MG63 (cell line): Measurements from ENCODE around the gene ALDH3A2. TPM values are rescaled to one million over a fixed set of nuclear protein-coding genes. Genes with fewer than 3 reads are reported as not detected.
A peak's percentile ranks its signal among the peaks of the same experiment; 100 is the strongest.

Experiments used
- DNase-seq: peaks from one replicate; pipeline ENCODE4 v3.0.0-alpha.2; 2020
- H3K27me3 ChIP-seq: fragments of 250-450 bp; sonication (Bioruptor Pico); 2 replicates; pipeline ENCODE4 v1.5.1; 2020; ENCODE audit warnings: mild to moderate bottlenecking, moderate library complexity
- H3K36me3 ChIP-seq: fragments of 250-450 bp; sonication (Bioruptor Pico); 2 replicates; pipeline ENCODE4 v1.5.1; 2020; ENCODE audit warnings: mild to moderate bottlenecking, moderate library complexity
- H3K4me3 ChIP-seq: fragments of 250-450 bp; sonication (Bioruptor Pico); 2 replicates; pipeline ENCODE4 v1.5.1; 2020; ENCODE audit warnings: mild to moderate bottlenecking, moderate library complexity
- H3K9me3 ChIP-seq: fragments of 250-450 bp; sonication (Bioruptor Pico); 2 replicates; pipeline ENCODE4 v1.5.1; 2020; ENCODE audit warnings: mild to moderate bottlenecking, moderate library complexity
- total RNA-seq: library from RNA; depleted of rRNA; stranded (reverse); fragments of >200 nt; shearing (Covaris generic); gene quantifications from 2 replicates; pipeline ENCODE4 v1.2.3, GENCODE V29; 2014; ENCODE audit warnings: low replicate concordance

Gene ALDH3A2
- total RNA-seq, 1 experiment from 2014 or later = 126 TPM

DNA sequence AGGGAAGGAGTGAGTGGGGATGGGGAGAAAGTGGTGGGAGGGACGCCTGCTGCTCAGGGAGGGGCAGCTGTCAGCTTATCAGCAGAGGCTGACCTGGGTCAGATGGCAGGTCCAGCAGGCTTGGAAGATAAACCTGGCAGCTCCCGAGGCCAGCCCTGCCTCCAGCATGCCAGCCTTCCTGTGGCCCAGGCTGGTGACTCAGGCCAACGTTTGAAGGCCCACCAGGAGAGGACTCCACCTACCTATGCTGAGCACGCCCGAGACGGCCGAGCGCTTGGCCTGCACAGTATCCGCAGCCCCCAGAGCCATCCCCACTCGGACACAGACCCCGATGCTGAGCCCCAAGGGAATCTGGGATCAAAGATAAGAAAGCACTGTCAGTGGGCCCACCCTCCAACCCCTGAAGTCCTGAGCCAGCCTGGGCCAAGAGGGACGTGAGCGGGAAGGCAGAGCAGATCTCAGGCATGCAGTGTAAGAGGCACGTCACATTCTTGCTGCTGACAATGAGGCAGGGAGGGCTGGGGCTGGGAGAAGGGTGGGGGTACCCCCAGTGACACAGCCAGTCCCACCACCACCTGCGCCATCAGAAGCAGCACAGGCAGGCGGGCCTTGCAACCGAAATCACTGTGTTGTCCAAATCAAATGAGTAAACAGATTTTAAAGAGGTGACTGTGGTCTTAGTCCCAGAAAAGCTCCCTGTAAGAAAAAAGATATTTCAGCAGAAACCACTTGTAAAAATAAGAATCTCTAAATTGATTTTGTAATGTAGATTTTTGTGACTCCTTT lies 55.5 kb downstream of the ALDH3A2 start:
- no peak for DNase-seq
- Histone ChIP-seq H3K27me3 (no peaks in the 10 kb centered on the region), H3K9me3 (no peaks in the 10 kb centered on the region), H3K36me3 (no peaks in the 10 kb centered on the region), H3K4me3 (no peak overlapping the region)

DNA sequence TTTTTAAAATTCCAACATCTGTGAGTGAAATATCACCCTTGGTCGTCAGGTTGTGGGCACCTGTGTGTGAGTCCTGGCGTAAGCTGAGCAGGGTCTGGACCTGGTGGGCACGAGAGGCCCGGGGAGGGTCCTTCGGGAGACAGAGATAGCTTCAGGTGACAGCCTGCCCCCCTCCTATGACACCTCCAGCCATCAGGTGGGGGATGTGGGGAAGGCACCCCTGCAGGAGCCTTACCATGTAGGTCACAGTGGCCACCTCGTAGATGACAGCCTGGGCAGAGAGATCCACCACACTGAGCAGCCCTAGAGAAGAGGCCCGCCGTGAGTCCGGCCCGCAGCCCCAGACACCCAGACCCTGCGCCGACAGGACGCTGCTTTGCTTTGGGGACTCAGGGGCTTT lies 56.6 kb downstream of the ALDH3A2 start:
- Histone ChIP-seq H3K9me3 (no peaks in the 10 kb centered on the region), H3K36me3 (no peaks in the 10 kb centered on the region), H3K27me3 (no peaks in the 10 kb centered on the region), H3K4me3 (no peak overlapping the region)
- DNase-seq = no peak

DNA sequence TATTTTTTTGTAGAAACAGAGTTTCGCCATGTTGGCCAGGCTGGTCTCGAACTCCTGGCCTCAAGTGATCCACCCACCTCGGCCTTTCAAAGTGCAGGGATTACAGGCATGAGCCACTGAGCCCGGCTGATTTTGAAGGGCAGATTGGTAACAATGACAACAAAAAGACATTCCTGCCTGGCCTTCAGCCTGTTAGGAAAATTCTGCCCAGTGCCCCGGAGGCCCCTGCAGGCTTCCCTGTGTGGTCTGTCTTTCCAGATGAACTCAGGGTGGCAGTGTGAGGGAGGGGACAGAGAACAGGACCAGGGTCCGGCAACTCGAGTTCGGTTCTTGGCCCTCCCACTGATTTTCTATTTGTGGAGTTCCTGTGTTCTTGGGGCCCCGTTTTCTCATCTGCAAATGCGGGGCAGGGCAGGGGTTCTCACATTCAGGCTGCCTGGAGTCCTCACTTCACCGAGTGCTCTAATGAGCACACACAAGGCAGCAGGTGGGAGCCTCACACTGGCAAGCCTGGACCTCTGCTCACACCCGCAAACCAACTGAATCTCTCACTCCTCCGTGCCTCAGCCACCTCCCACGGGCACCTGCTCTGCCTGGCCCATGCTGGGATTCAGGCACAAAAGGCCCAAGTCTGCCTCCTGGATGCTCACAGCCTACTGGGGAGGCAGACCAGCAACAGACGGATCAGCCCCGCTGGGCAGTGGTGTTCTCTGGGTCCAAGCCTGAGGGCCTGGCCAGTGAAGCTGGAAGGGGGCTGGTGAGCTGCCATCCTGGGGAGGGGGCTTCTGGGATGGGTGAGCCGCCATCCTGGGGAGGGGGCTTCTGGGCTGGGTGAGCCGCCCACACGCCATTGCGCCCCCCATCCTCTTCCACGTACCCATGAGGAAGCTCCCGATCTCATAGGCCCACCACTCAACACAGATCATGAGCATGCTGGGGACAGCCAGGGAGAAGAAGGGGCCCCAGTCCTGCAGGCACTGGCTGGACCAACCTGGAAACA lies 57.5 kb downstream of the ALDH3A2 start:
- Histone ChIP-seq H3K27me3 (no peaks in the 10 kb centered on the region), H3K9me3 (no peaks in the 10 kb centered on the region), H3K4me3 (no peak overlapping the region), H3K36me3 (no peaks in the 10 kb centered on the region)
- DNase-seq = no peak

DNA sequence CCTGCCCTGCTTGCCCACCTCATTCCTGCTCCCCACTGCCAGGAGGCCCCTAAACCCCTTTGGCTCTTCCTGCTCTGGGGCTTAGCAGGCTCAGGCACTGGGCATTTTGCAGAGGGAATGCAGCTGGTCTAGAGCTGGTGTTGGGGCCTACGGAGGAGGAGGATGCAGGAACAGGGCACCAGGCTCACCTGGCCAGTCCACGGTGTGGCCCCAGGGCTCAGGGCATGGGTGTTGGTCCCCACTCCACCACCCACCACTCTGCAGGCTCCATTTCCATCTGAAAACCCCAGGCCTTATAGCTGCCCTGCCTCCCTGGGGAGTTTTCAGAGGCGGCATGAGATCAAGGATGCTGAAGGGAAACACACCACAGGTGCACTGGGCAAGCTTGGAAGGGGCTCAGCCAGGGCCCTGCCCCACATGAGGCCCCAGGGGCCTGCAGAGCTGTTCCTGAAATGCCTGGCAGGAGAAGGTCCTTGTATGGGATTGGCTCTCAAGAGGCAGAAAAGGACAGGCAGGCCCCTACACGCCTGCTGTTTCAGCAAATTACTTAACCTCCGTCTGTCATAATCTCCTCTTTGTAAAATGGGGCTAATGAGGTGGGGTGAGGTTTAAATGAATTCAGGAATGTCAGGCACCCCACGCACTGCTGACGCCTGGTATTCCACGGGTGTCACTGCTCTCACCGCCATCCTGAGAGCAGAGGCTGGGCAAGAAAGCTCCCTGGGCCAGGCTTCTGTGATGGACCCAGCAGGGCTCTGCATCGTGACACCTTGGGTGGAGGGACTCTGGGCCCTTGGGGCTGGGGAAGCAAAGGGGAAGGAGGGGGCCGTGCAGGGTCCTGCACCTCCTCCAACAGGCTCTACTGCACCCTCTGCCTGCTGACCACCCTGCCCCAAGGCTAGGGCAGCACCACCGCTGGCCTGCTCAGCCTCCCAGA lies 58.5 kb downstream of the ALDH3A2 start:
- H3K36me3 ChIP-seq = no peaks in the 10 kb centered on the region
- DNase-seq = no peak
- H3K9me3 ChIP-seq = no peaks in the 10 kb centered on the region
- H3K27me3 ChIP-seq = no peaks in the 10 kb centered on the region
- H3K4me3 ChIP-seq = no peak overlapping the region

DNA sequence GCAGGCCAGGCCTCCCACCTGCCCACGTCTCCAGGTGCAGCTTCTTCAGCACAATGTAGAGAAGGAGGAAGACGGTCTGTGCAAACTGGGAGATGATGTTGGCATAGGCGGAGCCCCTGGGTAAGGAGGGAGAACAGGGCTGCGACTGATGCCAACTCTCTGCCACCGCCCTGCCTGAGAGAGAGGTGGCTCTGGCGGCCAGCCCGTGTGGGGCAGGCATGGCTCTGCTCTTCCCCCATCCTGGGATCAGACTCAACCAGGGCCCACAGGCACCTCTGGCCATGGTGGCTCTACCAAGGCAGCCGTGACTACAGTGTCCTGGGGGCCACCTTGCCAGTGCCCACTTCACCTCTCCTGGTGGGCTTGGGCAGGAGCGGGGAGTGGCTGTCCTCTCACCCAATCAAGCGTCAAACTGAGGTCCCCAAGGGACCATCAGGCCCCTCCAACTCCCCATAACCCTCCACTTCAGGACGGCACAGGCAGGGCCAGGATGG lies 59.2 kb downstream of the ALDH3A2 start:
- H3K36me3 ChIP-seq = no peaks in the 10 kb centered on the region; the same call in 1 of the 2 replicates
- DNase-seq = no peak
- no peaks in the 10 kb centered on the region for H3K9me3 ChIP-seq
- H3K4me3 ChIP-seq = no peak overlapping the region
- no peaks in the 10 kb centered on the region for H3K27me3 ChIP-seq

DNA sequence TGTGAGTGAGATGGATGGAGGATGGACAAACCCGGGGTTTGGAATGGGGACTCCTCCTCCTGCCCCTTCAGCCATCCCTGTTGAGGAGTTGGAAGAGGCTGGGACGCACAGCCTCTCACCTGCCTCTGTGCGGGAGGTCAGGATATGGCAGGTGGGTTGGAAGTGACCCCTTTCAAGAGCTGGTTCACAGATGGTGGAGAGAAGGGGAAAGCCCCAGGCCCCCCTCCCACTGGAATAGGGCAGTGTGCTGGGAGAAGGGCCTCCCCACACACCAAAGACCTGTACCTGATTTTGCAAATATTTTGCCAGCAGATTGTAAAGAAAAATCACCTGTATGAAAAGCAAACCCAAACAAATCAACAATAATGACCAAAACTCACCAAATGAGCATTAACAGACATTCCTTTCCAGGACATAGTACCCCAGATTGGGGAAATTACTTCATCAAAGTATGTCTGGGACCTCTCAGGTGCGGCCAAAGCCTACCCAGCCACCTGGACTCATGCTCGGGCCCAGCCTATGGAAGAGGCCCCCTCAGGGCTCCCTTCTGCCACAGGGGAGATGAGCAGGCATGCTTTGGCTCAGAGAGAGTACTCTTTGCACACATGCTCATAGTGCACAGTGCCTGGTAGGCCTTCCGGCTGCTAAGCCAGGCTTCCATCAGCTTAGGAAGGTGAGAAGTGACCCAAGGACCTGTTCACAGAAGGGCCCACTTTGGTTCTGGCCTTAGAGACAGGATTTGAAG lies 60.1 kb downstream of the ALDH3A2 start:
- Histone ChIP-seq H3K4me3 (no peak overlapping the region), H3K9me3 (no peaks in the 10 kb centered on the region), H3K27me3 (no peaks in the 10 kb centered on the region), H3K36me3 (no peaks in the 10 kb centered on the region; the same call in 1 of the 2 replicates)
- no peak for DNase-seq

DNA sequence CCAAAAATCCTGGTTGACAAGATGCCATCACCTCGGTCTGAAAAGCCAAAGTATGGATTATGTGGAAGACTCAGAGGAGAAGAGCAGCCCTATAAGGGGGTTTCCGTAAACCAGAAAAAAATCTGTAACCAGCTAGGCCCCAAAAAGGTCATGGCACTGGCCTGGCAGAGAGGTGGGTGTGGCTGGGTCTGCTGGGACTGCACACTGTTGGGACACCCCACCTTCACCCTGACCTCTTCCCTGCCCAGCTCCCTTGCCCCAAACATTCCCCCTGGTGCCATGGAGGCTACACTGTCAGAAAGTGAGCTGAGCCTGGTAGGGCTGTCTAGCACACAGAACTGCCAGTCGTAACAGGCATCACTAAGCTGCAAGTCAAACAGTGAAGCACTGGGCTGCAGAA lies 61.3 kb downstream of the ALDH3A2 start:
- H3K27me3 ChIP-seq = no peaks in the 10 kb centered on the region
- DNase-seq = no peak

DNA sequence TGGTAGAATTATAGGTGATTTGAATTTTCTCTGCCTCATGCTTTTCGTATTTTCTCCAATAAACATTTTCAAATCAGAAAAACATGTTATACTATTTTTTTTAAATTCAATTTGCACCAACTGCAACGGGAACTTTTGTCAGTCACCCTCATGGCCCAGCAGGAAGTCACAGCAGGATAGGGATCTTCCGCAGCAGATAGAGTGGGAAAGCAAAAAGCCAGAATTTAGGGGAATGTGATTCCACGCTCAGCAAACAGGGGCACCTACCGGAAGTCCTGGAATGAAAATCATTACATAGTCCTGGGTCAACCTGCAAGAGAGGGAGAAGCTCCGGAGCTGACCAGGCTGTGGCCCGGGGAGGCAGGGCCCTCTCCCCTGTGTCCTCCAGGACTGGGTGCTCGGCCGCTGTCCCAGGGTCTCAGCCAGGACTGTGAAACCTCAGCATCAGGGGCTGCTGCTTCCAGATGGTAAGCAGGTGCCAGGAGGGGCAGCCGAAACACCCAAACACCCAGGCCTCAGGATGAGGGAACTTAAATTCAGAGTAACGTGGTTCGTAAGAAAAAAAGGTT lies 64.0 kb downstream of the ALDH3A2 start:
- H3K4me3 ChIP-seq = no peak overlapping the region
- no peaks in the 10 kb centered on the region; the same call in 1 of the 2 replicates for H3K36me3 ChIP-seq
- H3K27me3 ChIP-seq = no peaks in the 10 kb centered on the region
- no peak for DNase-seq
- H3K9me3 ChIP-seq = no peaks in the 10 kb centered on the region

More for the DNA sequence above, 61.3 kb downstream of the ALDH3A2 start:
- Histone ChIP-seq H3K4me3 (no peak overlapping the region), H3K9me3 (no peaks in the 10 kb centered on the region), H3K36me3 (no peaks in the 10 kb centered on the region; the same call in 1 of the 2 replicates)

DNA sequence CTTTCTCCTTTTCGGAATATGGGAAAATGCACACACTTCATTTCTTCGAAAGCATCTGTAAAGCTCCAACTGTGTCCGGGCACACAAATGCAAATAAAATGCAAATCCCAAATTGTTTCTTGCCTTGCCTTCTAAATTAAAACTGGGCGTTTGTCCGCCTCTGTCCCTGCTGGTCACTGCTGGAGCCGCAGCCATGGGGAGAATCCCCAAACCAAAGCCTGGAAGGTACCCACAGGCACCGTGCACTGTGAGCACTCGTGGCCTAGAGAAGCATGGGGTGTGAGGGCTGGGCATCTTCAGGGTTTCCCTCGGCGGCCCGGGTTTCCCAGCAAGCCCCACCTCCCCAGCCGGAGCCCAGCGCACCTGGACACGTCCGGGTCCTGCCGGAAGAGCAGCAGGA lies 64.9 kb downstream of the ALDH3A2 start:
- Histone ChIP-seq H3K9me3 (no peaks in the 10 kb centered on the region), H3K4me3 (no peak overlapping the region), H3K27me3 (no peaks in the 10 kb centered on the region), H3K36me3 (no peaks in the 10 kb centered on the region; the same call in 1 of the 2 replicates)
- no peak for DNase-seq

DNA sequence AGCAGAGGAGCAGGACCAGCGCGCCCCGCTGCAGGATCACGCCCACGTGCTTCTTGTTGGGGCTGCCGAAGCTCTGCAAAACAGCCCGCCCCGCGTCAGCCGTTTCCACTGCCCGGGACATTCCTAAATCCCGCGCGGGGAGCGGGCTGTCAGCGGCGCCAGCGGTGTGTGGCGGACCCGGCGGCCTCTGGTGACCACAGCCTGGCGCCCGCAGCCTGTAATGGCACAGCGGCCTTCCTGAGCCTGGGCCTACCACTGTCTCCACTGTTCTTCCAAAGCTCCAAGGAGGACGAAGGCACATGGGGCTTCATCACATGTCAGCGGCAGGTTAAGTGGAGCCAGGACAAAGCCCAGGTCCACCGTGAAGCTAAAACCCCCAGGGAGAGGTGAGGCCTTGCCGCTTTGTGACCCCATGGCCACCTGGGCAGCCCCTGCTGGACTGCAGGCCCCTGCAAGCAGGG lies 65.4 kb downstream of the ALDH3A2 start:
- Histone ChIP-seq H3K9me3 (no peaks in the 10 kb centered on the region), H3K27me3 (no peaks in the 10 kb centered on the region), H3K4me3 (no peak overlapping the region), H3K36me3 (no peaks in the 10 kb centered on the region; the same call in 1 of the 2 replicates)
- no peak for DNase-seq

DNA sequence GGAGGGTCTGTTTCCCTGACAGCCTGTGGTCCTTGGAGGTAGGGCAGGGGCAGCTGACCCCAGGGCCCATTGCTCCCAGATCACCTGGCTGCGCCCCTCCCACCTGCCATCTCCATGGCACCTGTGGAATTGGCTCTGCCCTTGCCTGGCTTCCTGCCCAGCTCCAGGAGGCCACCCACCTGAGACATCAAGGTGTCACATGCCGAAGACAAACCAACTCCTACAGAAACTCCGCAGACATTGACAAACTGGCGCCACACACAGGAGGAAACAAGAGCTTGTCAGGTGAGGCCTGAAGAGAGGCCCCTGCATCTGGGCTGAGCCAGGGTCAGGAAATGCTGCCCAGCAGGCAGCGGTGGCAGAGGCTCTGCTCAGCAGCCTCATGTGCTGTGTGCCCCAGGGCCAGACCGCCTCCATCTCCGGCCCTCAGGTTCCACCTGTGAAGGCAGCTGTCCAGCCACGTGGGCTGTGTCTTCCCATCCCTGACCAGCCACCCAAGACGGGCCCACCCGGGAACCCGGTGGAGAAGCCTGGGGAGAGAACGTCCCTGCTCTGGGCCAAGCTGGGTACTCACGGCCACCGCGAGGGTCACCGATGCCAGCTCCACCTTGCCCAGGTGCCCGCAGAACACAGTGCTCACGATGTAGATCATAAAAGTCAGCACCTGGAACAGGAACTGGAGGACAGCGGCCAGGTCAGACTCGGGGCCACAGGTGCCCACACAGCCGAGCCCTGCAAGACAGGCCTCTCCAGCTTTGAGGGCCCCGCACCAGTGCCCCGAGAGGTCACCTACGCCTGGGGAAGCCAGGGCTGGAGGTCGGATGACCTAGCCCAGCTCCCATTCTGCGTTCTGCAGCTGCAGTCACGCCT lies 66.2 kb downstream of the ALDH3A2 start:
- H3K9me3 ChIP-seq = no peaks in the 10 kb centered on the region

DNA sequence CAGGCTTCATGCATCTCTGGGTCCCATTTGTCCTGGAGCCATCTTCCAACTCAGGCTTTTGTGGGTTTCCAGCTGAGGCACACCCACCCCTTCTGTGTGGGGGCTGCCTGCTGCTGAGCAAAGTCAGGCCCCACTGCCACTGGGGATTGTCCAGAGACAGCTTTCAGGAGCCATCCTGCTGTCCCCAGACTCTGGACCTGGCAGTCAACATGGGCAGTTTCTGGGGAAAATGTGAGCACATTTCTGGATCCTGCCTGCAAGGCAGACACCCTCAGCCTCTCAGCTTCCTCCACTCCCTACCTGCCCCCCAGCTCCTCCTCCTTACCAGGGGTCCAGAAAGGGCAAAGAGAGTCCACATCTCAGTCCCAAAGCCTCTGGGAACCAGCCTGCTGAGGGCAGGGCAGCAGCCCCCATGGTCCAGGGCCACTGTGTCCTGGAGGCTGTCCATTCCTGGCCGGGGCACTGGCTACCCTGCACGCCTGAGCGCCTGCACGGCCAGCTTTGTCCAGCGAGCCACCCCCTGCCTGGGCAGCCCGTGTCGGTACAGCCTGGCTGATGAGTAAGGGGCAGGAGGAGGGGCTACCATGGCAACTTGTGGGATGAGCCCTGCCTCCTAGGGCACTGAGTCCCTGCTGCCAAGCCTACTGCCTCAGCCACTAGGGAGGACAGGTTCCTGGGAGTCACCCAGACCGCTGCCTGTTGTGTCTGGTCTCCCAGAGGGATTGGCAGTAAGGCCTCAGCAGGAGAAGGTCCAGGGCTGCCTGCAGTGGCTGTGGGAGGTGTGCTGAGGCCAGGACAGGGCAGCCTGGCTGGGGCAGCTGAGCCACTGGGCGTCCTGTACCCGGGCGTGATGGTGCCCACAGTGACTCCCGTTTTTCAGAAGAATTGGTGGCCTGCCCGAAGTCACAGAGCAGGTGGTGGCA lies 67.8 kb downstream of the ALDH3A2 start, which contains the start of gene SLC47A2:
Gene SLC47A2, minus strand, starts transcription at position 477 of the 923 bp plus-strand sequence. Its CDS starts 29 bp downstream, at position 448.
- H3K9me3 ChIP-seq = no peaks in the 10 kb centered on the region
- DNase-seq = peak; percentile 94
- no peaks in the 10 kb centered on the region; the same call in 1 of the 2 replicates for H3K36me3 ChIP-seq
- H3K27me3 ChIP-seq = no peaks in the 10 kb centered on the region
- peak within 1 kb of the TSS; percentile 43 for H3K4me3 ChIP-seq

More for the DNA sequence above, 66.2 kb downstream of the ALDH3A2 start:
- no peak for DNase-seq
- Histone ChIP-seq H3K27me3 (no peaks in the 10 kb centered on the region), H3K36me3 (no peaks in the 10 kb centered on the region; the same call in 1 of the 2 replicates), H3K4me3 (no peak overlapping the region)

DNA sequence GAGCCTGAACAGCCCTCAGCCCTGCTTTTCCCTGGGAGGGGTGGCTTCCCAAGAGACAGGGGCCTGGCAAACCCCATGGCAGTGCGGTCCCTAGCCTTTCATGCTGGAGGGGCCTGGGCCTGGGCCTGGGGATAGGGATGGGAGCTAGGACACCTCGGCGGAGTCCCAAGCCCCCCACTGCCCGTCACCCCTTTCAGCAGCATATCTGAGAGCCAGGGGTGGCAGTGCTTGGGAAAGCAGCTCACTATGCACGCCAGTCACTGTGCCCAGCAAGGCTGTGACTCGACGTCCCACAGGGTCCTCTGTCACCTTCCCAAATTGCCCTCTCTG lies 68.4 kb downstream of the ALDH3A2 start:
- Histone ChIP-seq H3K9me3 (no peaks in the 10 kb centered on the region), H3K36me3 (no peaks in the 10 kb centered on the region; the same call in 1 of the 2 replicates), H3K27me3 (no peaks in the 10 kb centered on the region), H3K4me3 (no peak overlapping the region)
- DNase-seq = no peak
